Coronary artery (tissue), 2 donors: ENCODE measurements around the gene CABCOCO1.

ENCODE experiments used
- DNase-seq: peaks from one replicate; pipeline ENCODE4 v3.0.0-alpha.2; 2017; ENCODE audit warnings: low spot score
- H3K27ac ChIP-seq, 2 donors: fragments of 200-600 bp; sonication (generic); one replicate each; pipeline ENCODE4 v1.5.1; 2016 to 2019
- H3K4me3 ChIP-seq: fragments of 200-600 bp; sonication (generic); 2 replicates; pipeline ENCODE4 v1.5.1; 2016; ENCODE audit warnings: mild to moderate bottlenecking, moderate library complexity
- TF ChIP-seq, protein P1 (sequence below): fragments of 200-600 bp; sonication (generic); IDR thresholded peaks from one replicate; pipeline ENCODE4 v1.5.1; 2019; ENCODE audit warnings: antibody characterized with exemption

CABCOCO1 gene

DNA sequence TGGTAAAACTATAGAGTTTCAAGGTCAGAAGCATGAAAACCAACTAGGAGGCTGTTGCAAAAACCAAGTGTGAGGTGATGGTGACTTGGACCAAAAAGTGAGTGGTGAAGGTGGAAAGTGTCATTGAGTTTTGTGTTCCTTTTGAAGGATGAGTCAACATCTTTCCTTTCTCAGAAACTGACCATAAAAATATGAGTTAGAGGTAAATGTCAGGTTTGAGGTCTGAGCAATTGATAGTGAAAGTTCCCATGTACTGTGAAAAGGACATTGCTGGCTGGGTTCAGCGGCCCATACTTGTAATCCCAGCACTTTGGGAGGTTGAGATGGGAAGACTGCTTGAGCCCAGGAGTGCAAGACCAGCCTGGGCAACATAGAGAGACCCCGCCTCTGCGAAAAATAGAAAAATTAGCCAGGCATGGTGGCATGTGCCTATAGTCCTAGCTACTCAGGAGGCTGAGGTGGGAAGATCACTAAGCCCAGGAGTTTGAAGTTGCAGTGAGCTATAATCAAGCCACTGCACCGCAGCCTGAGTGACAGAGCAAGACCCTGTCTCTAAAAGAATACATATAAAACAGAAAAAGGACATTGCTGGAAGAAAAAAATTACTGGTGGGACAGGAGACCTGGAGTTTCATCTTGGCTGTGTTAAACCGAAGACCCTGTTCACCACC is 149.5 kb downstream of the CABCOCO1 start:
- TF ChIP-seq, protein P1, sequence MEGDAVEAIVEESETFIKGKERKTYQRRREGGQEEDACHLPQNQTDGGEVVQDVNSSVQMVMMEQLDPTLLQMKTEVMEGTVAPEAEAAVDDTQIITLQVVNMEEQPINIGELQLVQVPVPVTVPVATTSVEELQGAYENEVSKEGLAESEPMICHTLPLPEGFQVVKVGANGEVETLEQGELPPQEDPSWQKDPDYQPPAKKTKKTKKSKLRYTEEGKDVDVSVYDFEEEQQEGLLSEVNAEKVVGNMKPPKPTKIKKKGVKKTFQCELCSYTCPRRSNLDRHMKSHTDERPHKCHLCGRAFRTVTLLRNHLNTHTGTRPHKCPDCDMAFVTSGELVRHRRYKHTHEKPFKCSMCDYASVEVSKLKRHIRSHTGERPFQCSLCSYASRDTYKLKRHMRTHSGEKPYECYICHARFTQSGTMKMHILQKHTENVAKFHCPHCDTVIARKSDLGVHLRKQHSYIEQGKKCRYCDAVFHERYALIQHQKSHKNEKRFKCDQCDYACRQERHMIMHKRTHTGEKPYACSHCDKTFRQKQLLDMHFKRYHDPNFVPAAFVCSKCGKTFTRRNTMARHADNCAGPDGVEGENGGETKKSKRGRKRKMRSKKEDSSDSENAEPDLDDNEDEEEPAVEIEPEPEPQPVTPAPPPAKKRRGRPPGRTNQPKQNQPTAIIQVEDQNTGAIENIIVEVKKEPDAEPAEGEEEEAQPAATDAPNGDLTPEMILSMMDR, result no peak

DNA sequence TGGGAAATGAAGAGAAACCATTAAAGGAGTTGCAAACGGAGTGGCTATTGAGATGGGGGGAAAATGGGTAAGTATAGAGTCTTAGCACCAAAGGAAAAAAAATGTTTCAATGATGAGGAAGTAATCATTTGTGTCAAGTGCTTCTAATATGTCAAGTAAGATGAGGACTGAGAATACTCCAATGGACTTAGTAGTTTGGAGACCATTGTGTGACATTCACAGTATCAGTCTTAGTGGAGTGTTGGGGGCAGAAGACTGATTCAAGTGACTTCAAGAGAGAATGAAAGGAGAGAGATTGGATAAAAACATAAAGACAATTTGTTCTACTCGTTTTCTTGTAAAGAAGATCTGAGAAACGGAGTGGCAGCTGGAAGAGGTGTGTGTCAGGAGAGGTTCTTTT is 150.2 kb downstream of the CABCOCO1 start:
- H3K4me3 ChIP-seq, result no peak overlapping the region
- TF ChIP-seq, protein P1, result no peak
- no peak for DNase-seq
- H3K27ac ChIP-seq, result no peak overlapping the region

More for the DNA sequence above, 149.5 kb downstream of the CABCOCO1 start:
- H3K27ac ChIP-seq, result no peak overlapping the region
- no peak overlapping the region for H3K4me3 ChIP-seq
- DNase-seq, result no peak

DNA sequence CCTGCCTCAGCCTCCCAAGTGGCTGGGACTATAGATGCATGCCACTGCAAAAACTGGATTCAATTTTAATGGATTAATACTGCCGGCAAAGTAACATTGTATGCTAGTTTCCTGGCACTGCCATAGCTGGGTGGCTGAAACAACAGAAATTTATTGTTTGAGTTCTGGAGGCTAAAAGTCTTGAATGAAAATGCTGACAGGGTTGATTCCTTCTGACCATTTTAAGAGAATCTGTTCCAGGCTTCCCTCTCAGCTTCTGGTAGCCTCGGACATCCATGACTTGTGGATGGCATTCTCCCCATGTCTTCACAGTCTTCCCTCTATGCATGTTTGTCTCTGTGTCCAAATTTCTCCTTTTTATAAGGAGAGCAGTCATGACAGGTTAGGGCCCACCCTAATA is 151.4 kb downstream of the CABCOCO1 start:
- H3K4me3 ChIP-seq, result no peak overlapping the region
- no peak overlapping the region for H3K27ac ChIP-seq
- TF ChIP-seq, protein P1, result no peak
- DNase-seq, result no peak

DNA sequence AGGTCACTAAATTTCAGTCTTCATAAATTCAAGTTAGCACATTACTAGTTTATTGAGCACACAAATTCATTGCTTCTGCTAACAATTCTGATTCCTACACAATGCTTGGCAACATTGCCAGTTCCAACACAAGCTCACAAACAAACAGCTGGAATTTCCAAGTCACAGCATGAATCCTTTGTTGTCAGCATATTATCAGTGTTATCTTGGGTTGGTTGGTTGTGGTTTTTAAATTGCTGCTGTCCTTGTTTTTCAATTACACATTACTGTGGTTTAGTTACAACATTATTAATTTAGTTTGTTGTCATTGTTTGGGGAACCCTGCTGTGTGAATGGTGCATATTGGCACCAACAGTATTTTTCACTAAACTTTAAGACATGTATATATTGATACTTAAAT is 152.8 kb downstream of the CABCOCO1 start:
- H3K4me3 ChIP-seq, result no peak overlapping the region
- no peak overlapping the region for H3K27ac ChIP-seq
- TF ChIP-seq, protein P1, result no peak
- no peak for DNase-seq
